GM12878 (cell line): ENCODE data around the gene BEND4. TPM values are rescaled to one million over a fixed set of nuclear protein-coding genes. Genes with fewer than 3 reads are reported as not detected.

Experiments used
- ATAC-seq: fragments of 200-7000 bp; cut with Tn5 transposase; 3 replicates; pipeline ENCODE4 v1.9.1; 2020; ENCODE audit warnings: mild to moderate bottlenecking, moderate library complexity
- BruUV-seq: library from RNA; stranded (reverse); fragments of 400-500 nt; replicated peaks from 2 replicates; lab custom pipeline; 2021; lab: Mats Ljungman, UMichigan
- CTCF ChIA-PET: fragments of 300-600 bp; sonication (Branson Sonifier 250); formaldehyde crosslinking; extraction: SDS; loops from one replicate; lab custom pipeline; 2021; ENCODE audit warnings: inconsistent platforms; lab: Yijun Ruan, JAX
- POLR2A ChIA-PET: fragments of 350-600 bp; formaldehyde crosslinking; extraction: SDS; loops from one replicate; lab custom pipeline; 2021; ENCODE audit warnings: inconsistent platforms; lab: Charles Lee
- RAD21 ChIA-PET: fragments of 300-600 bp; sonication (Branson Sonifier 250); formaldehyde crosslinking; loops from one replicate; lab custom pipeline; 2023; ENCODE audit warnings: antibody characterized with exemption; ENCODE audit not compliant: unreplicated experiment; lab: Charles Lee
- SMC1A ChIA-PET: fragments of 300-600 bp; sonication (Branson Sonifier 250); formaldehyde crosslinking; loops from one replicate; lab custom pipeline; 2023; ENCODE audit not compliant: unreplicated experiment, uncharacterized antibody; lab: Charles Lee
- DNase-seq: peaks from one replicate; pipeline ENCODE4 v3.0.0-alpha.2; 2011; ENCODE audit warnings: low read depth, low spot score
- FAIRE-seq: peaks from 3 replicates; lab custom pipeline; 2011; peaks lifted over from hg19 to GRCh38; lab: Jason Lieb, UNC
- H2AFZ ChIP-seq: 2 replicates; pipeline ENCODE4 v1.6.0; 2011; ENCODE audit warnings: low read depth, low read length, control low read depth; ENCODE audit not compliant: control insufficient read depth
- H3K27ac ChIP-seq: 2 replicates; pipeline ENCODE4 v1.5.1; 2011; ENCODE audit warnings: control low read depth; ENCODE audit not compliant: control insufficient read depth, insufficient read depth
- H3K27me3 ChIP-seq, 2 experiments: replicated peaks in 1 of 2; 2 replicates each; pipeline versions ENCODE4 v1.6.0 to v1.6.1; 2011; ENCODE audit warnings: low read length in 1 of 2; ENCODE audit not compliant: control insufficient read depth in 2 of 2, insufficient read depth in 2 of 2
- H3K36me3 ChIP-seq, 2 experiments: 2 replicates each; pipeline ENCODE4 v1.5.1; 2011; ENCODE audit warnings: low read length in 1 of 2; ENCODE audit not compliant: control insufficient read depth in 2 of 2, insufficient read depth in 2 of 2
- H3K4me1 ChIP-seq: 2 replicates; pipeline ENCODE4 v1.6.1; 2011; ENCODE audit warnings: mild to moderate bottlenecking, low read length, moderate library complexity, mixed read lengths; ENCODE audit not compliant: control insufficient read depth, insufficient read depth
- H3K4me2 ChIP-seq: 2 replicates; pipeline ENCODE4 v1.6.0; 2011; ENCODE audit warnings: control low read depth; ENCODE audit not compliant: control insufficient read depth, insufficient read depth
- H3K4me3 ChIP-seq: fragments of 200-600 bp; sonication (generic); 2 replicates; pipeline ENCODE4 v1.5.1; 2016
- H3K79me2 ChIP-seq: 2 replicates; pipeline ENCODE4 v1.6.0; 2011; ENCODE audit warnings: low read length; ENCODE audit not compliant: control insufficient read depth, insufficient read depth
- H3K9ac ChIP-seq: 2 replicates; pipeline ENCODE4 v1.8.0; 2011; ENCODE audit warnings: low read length, control low read depth, mixed read lengths; ENCODE audit not compliant: control insufficient read depth, insufficient read depth
- H3K9me3 ChIP-seq: replicated peaks from 3 replicates; pipeline ENCODE4 v1.5.1; 2011; ENCODE audit warnings: mild to moderate bottlenecking, low read length; ENCODE audit not compliant: control insufficient read depth, insufficient read depth
- H4K20me1 ChIP-seq: 2 replicates; pipeline ENCODE4 v1.6.0; 2011; ENCODE audit not compliant: control insufficient read depth, insufficient read depth
- ESRRA ChIP-seq: IDR thresholded peaks from 2 replicates; pipeline ENCODE4 v1.6.1; 2012; ENCODE audit warnings: mild to moderate bottlenecking, low read length, improper control_type of control experiment
- NR2C1 ChIP-seq: fragments of 450-650 bp; IDR thresholded peaks from 2 replicates; pipeline ENCODE4 v1.6.1; 2017; ENCODE audit warnings: antibody characterized with exemption, mild to moderate bottlenecking, moderate library complexity
- RCOR1 ChIP-seq: conservative IDR thresholded peaks from 2 replicates; pipeline ENCODE4 v1.6.1; 2012; ENCODE audit warnings: low read depth, low read length, improper control_type of control experiment
- RFX5 ChIP-seq: IDR thresholded peaks from 2 replicates; pipeline ENCODE4 v1.6.1; 2011; ENCODE audit warnings: low read depth, low read length, improper control_type of control experiment
- TCF12 ChIP-seq: IDR thresholded peaks from 2 replicates; pipeline ENCODE4 v1.6.1; 2011; ENCODE audit warnings: low read depth, mild to moderate bottlenecking, low read length
- TCF3 ChIP-seq: IDR thresholded peaks from 2 replicates; pipeline ENCODE4 v1.6.1; 2012; ENCODE audit warnings: low read depth, mild to moderate bottlenecking, low read length, borderline replicate concordance; ENCODE audit not compliant: insufficient read depth
- ZBTB11 ChIP-seq: fragments of 450-650 bp; formaldehyde crosslinking; IDR thresholded peaks from 2 replicates; pipeline ENCODE4 v1.5.0; 2022; ENCODE audit warnings: mild to moderate bottlenecking, missing genetic modification characterization
- WGBS: methylation state at CpG from one replicate; pipeline ENCODE4 v1.1.6; 2016; ENCODE audit warnings: low lambda C conversion rate; ENCODE audit not compliant: insufficient replicate concordance, insufficient coverage; ENCODE audit errors: missing lambda C conversion rate; 5-methylcytosine and 5-hydroxymethylcytosine counted together
- in situ Hi-C: fragments of 300-500 bp; cut with MboI; formaldehyde crosslinking; loops from 9 replicates; pipeline ENCODE4 v1.14.3; 2018; ENCODE audit warnings: mixed read lengths
- intact Hi-C: fragments of 100-400 bp; cut with micrococcal nuclease; formaldehyde crosslinking; loops from one replicate; pipeline ENCODE4 v1.14.2; 2022; ENCODE audit not compliant: unreplicated experiment
- polyA plus RNA-seq, 11 experiments: library from polyadenylated mRNA; depleted of rRNA in 4 of 11; unstranded in 6 of 11; stranded (reverse) in 5 of 11; fragments of >200 nt; fragmentation: Nextera tagmentation in 4 of 11; fragmentation: Illumina TruSeq in 1 of 11; extraction: Ambion mirVana in 4 of 11; extraction: Trizol in 1 of 11; gene quantifications; 1 replicate in 1 of 11; 2 replicates in 10 of 11; pipeline versions ENCODE4 v1.2.1 to v1.2.3, GENCODE V29; 2011 to 2016; ENCODE audit warnings: inconsistent platforms in 2 of 11, missing spikeins in 2 of 11, low read depth in 1 of 11
- total RNA-seq, 4 experiments: library from RNA; depleted of rRNA in 3 of 4; stranded (reverse); fragments of >200 nt in 3 of 4; fragmentation: Illumina TruSeq in 1 of 4; extraction: Trizol in 1 of 4; gene quantifications; 2 replicates each; pipeline versions ENCODE4 v1.2.1 to v1.2.3, GENCODE V29; 2013 to 2021

BEND4 gene
- total and polyA plus RNA-seq, 10 of the 15 experiments (the other 5 are each of a cell fraction or from before 2014, with no cell fraction given): under 0.01 to 0.15 (median 0.04) TPM; not detected in 1

GRCh38 chr4:42070463-42070862 lies 82.0 kb downstream of the BEND4 start (continued):
- TF ChIP-seq TCF12: no peak
- TF ChIP-seq ZBTB11 (CRISPR knock-in tag): no peak
- TF ChIP-seq RFX5: no peak
- no peak for TF ChIP-seq RCOR1
- no peak for TF ChIP-seq TCF3
- no peak for TF ChIP-seq NR2C1

GRCh38 chr4:42067264-42067663 lies 85.2 kb downstream of the BEND4 start:
- ChIA-PET SMC1A (no interaction called here), RAD21 (no interaction called here), CTCF (no interaction called here), POLR2A (no interaction called here)
- Histone ChIP-seq H4K20me1 (no peaks in the 10 kb centered on the region), H3K27ac (no peak overlapping the region), H3K79me2 (no peaks in the 10 kb centered on the region), H3K9ac (no peak overlapping the region), H3K4me2 (no peak overlapping the region), H3K4me1 (no peaks in the 10 kb centered on the region), H3K9me3 (no peaks in the 10 kb centered on the region), H2AFZ (no peak overlapping the region), H3K36me3 (peaks cover 0 to 5% of the 10 kb centered on the region in 2 experiments; a peak in 2 of 4 replicates), H3K27me3 (no peaks in the 10 kb centered on the region), H3K4me3 (no peak overlapping the region)
- BruUV-seq: no TSS peak
- no peak for TF ChIP-seq ESRRA
- ATAC-seq: no peak
- no peak for DNase-seq
- no peak for FAIRE-seq
- WGBS: 48% methylated on average over 2 of the region's 2 CpGs
- in situ Hi-C loops: no loop called here
- intact Hi-C loops: no loop called here
